Lower lobe of right lung (tissue), 2 donors: Measurements from ENCODE around the gene PHF21A. TPM values are rescaled to one million over a fixed set of nuclear protein-coding genes. Genes with fewer than 3 reads are reported as not detected.

Source experiments
- ATAC-seq, 2 donors: fragments of 200-7000 bp; cut with Tn5 transposase; one replicate each; pipeline ENCODE4 v1.9.1; 2020 to 2022; ENCODE audit warnings: mild to moderate bottlenecking in 2 of 2, moderate library complexity in 2 of 2
- DNase-seq: peaks from one replicate; pipeline ENCODE4 v3.0.0-alpha.2; 2020
- H3K27ac ChIP-seq: fragments of 200-600 bp; one replicate; pipeline ENCODE4 v1.8.0; 2022
- H3K27me3 ChIP-seq: fragments of 200-600 bp; one replicate; pipeline ENCODE4 v1.8.0; 2022; ENCODE audit warnings: low read depth
- H3K36me3 ChIP-seq: fragments of 200-600 bp; one replicate; pipeline ENCODE4 v1.8.0; 2022; ENCODE audit warnings: mild to moderate bottlenecking
- H3K4me1 ChIP-seq: fragments of 200-600 bp; one replicate; pipeline ENCODE4 v1.8.0; 2022
- H3K4me3 ChIP-seq: fragments of 200-600 bp; one replicate; pipeline ENCODE4 v1.8.0; 2022; ENCODE audit warnings: mild to moderate bottlenecking
- H3K9me3 ChIP-seq: fragments of 200-600 bp; one replicate; pipeline ENCODE4 v1.8.0; 2022
- intact Hi-C: fragments of 100-400 bp; cut with DNase I; formaldehyde crosslinking; loops from one replicate; pipeline ENCODE4 v1.11.0; 2022
- total RNA-seq: library from RNA; stranded (reverse); fragmentation: NEBNext Ultra II Directional; extraction: Animal tissue kit (Norgen Biotek cat#: 25700); gene quantifications from one replicate; pipeline ENCODE4 v1.2.1, GENCODE V29; 2021
- TF ChIP-seq, protein P1 (sequence below): fragments of 200-600 bp; IDR thresholded peaks from one replicate; pipeline ENCODE4 v1.8.0; 2022; ENCODE audit warnings: antibody characterized with exemption, mild to moderate bottlenecking
- donor health status: DM: no; HTN: yes; CAD: no; lungs with severe emphysema.

PHF21A gene
- total RNA-seq, 1 donor from 2014 or later = 48.4 TPM

DNA sequence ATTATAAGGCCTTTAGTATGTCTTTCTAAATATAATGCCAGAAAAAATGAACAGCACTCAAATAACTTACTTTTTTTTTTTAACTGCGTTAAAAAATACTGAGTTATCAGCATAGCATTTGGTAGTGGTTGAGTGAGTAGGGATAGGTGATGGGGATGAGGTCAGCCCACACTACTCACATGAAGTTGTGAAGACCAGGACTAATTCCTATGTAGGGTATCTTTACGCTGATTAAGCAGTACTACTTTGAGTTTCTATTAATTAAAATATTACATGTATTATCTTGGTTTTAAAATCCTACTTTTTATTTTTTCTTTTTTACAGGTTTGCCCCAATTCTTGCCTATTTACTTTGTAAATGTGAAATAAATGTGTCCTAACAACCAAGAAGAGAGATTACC lies 13.5 kb downstream of the PHF21A start:
- TF ChIP-seq, protein P1, sequence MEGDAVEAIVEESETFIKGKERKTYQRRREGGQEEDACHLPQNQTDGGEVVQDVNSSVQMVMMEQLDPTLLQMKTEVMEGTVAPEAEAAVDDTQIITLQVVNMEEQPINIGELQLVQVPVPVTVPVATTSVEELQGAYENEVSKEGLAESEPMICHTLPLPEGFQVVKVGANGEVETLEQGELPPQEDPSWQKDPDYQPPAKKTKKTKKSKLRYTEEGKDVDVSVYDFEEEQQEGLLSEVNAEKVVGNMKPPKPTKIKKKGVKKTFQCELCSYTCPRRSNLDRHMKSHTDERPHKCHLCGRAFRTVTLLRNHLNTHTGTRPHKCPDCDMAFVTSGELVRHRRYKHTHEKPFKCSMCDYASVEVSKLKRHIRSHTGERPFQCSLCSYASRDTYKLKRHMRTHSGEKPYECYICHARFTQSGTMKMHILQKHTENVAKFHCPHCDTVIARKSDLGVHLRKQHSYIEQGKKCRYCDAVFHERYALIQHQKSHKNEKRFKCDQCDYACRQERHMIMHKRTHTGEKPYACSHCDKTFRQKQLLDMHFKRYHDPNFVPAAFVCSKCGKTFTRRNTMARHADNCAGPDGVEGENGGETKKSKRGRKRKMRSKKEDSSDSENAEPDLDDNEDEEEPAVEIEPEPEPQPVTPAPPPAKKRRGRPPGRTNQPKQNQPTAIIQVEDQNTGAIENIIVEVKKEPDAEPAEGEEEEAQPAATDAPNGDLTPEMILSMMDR = no peak
- intact Hi-C loops = no loop called here
- Histone ChIP-seq H3K4me1 (peaks cover 34% of the 10 kb centered on the region), H3K36me3 (no peaks in the 10 kb centered on the region), H3K27ac (no peak overlapping the region), H3K27me3 (no peaks in the 10 kb centered on the region), H3K4me3 (no peak overlapping the region), H3K9me3 (no peaks in the 10 kb centered on the region)
- DNase-seq = no peak
- no peak for ATAC-seq

DNA sequence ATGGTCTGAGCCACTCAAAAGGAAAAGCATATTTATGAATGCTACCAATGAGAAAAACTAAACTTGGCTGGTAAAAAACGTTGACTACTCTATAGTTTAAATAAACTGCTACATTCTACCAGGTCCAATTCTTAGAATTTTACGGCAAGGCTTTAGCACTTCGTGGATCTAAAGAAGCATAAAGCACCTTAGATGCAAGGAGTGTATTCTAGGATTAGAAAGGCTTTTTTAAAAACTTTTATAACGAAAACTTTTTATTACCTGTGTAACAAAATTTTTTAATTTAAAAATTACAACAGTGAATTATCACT lies 13.9 kb downstream of the PHF21A start:
- Histone ChIP-seq H3K4me3 (no peak overlapping the region), H3K27me3 (no peaks in the 10 kb centered on the region), H3K4me1 (peaks cover 30% of the 10 kb centered on the region), H3K9me3 (no peaks in the 10 kb centered on the region), H3K36me3 (no peaks in the 10 kb centered on the region), H3K27ac (no peak overlapping the region)
- TF ChIP-seq, protein P1 = no peak
- intact Hi-C loops = no loop called here
- no peak for DNase-seq
- no peak for ATAC-seq

DNA sequence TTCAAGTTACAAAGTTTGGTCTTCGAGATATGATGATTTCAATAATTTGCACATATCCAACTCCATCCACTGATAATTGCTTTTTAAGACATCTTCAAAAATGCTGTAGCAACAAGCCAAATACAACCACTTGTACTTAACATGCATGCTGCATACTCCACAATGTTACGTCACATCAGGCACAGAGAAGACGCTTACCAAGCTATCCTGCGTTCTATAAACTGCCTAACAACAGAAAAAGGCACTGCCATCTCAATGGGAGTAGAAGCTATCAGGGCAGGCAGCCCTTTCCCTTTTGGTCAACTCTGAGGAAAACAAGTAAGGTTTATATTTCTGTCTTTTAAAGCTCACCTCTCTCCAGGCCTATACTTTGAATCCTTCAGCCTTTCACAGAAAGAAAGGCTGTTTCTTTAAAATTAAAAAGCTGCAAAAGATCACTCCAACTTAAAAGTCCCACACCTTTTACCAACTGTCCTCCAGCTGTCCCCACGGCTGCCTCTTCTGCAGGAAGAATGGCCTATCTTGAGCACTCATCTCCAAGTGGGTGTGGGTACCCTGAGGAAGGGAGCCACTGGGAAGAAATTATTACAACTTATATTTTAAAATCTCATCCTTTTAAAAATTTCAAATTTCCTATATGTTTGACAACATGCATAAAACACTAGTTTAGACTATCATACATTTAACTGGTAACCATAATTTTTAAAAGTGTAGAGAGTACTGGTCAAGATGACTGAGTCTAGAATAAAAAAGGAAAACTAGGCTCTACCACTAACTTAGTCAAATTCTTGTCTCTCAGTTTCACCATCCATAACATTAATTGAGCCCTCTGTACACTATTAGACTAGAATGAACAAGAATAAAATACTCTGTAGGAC lies 14.5 kb downstream of the PHF21A start:
- Histone ChIP-seq H3K36me3 (no peaks in the 10 kb centered on the region), H3K27me3 (no peaks in the 10 kb centered on the region), H3K4me3 (no peak overlapping the region), H3K4me1 (peaks cover 29% of the 10 kb centered on the region), H3K27ac (no peak overlapping the region), H3K9me3 (no peaks in the 10 kb centered on the region)
- TF ChIP-seq, protein P1 = no peak
- DNase-seq (no peak), ATAC-seq (peak; percentile 58 to 84)
- intact Hi-C loops = no loop called here

DNA sequence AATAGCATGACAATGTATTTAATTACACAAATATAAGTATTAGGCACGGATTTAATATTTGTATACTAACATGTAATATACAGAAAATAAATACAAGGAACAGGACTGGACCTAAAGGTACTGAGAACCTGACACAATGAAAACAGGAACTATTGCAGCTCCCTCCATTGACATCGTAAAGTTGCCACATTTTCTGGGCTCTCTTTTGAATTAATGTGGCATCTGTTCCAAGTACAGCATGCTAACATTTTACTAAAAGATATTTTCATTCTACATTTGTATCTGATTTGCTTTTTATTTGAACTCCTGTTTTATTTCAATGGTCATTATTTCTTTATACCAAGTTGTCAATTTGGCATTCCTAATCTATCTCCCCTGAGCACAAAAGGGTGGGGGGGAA lies 15.3 kb downstream of the PHF21A start:
- Histone ChIP-seq H3K9me3 (no peaks in the 10 kb centered on the region), H3K4me3 (no peak overlapping the region), H3K36me3 (no peaks in the 10 kb centered on the region), H3K4me1 (peaks cover 36% of the 10 kb centered on the region), H3K27ac (no peak overlapping the region), H3K27me3 (no peaks in the 10 kb centered on the region)
- ATAC-seq (no peak), DNase-seq (no peak)
- intact Hi-C loops = no loop called here
- TF ChIP-seq, protein P1 = no peak

DNA sequence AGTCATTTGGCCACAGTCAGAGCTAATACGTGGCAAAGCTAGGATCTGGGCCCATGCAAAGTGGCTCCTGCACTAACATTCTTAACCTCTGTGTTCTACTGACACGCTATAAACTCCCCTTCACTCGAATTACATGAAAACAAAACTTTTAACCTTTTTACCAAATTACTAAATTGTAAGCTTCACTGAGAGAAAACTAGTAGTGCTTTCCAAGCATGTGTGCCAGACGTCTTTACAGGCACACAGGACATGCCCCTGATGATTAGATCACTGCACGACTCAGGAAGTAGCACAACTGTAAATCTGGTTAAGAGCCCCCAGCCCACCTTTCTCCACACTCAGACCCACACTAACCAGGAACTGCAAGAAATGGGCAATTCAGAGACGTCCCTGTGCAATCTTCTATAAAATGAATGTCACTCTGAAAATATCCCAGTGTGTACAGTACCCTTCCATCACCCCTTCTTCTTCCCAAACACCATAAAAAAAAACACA lies 16.1 kb downstream of the PHF21A start:
- no peak overlapping the region for H3K27ac ChIP-seq
- H3K9me3 ChIP-seq = no peaks in the 10 kb centered on the region
- H3K27me3 ChIP-seq = no peaks in the 10 kb centered on the region
- H3K36me3 ChIP-seq = no peaks in the 10 kb centered on the region
- intact Hi-C loops = no loop called here
- no peak overlapping the region for H3K4me3 ChIP-seq
- ATAC-seq (no peak), DNase-seq (no peak)
- TF ChIP-seq, protein P1 = no peak
- peaks cover 43% of the 10 kb centered on the region for H3K4me1 ChIP-seq
